Adipose tissue (tissue), 3 donors: ENCODE results near the gene WDR4. TPM values are rescaled to one million over a fixed set of nuclear protein-coding genes. Genes with fewer than 3 reads are reported as not detected.
"Not testable (repeated sequence)": the region's sequence is repeated elsewhere in the genome, so short reads cannot be mapped to it uniquely, and the experiment has no call there.

Experiments used
- H3K27ac ChIP-seq: one replicate; pipeline ENCODE4 v1.5.1; 2013; ENCODE audit warnings: low read depth, low read length
- WGBS, 3 donors: extraction: QIAGEN DNeasy Blood & Tissue Kit; methylation state at CpG; one replicate each; pipeline ENCODE4 v1.1.7; 2013; 5-methylcytosine and 5-hydroxymethylcytosine counted together
- polyA plus RNA-seq, 3 donors: library from polyadenylated mRNA; stranded (reverse); fragments of 200-250 nt; gene quantifications; one replicate each; pipeline ENCODE4 v1.2.3, GENCODE V29; 2013
- donor health status: healthy with polysubstance abuse.
- donor health status: Bipolar disorder and iron deficiency.
- donor health status: healthy.

The WDR4 gene, protein sequence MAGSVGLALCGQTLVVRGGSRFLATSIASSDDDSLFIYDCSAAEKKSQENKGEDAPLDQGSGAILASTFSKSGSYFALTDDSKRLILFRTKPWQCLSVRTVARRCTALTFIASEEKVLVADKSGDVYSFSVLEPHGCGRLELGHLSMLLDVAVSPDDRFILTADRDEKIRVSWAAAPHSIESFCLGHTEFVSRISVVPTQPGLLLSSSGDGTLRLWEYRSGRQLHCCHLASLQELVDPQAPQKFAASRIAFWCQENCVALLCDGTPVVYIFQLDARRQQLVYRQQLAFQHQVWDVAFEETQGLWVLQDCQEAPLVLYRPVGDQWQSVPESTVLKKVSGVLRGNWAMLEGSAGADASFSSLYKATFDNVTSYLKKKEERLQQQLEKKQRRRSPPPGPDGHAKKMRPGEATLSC
- 10 to 100 TPM in 1 of 3 donors, 1 to 10 TPM in 2; 7.9 to 15.7 (median 9.1) TPM for polyA plus RNA-seq

DNA sequence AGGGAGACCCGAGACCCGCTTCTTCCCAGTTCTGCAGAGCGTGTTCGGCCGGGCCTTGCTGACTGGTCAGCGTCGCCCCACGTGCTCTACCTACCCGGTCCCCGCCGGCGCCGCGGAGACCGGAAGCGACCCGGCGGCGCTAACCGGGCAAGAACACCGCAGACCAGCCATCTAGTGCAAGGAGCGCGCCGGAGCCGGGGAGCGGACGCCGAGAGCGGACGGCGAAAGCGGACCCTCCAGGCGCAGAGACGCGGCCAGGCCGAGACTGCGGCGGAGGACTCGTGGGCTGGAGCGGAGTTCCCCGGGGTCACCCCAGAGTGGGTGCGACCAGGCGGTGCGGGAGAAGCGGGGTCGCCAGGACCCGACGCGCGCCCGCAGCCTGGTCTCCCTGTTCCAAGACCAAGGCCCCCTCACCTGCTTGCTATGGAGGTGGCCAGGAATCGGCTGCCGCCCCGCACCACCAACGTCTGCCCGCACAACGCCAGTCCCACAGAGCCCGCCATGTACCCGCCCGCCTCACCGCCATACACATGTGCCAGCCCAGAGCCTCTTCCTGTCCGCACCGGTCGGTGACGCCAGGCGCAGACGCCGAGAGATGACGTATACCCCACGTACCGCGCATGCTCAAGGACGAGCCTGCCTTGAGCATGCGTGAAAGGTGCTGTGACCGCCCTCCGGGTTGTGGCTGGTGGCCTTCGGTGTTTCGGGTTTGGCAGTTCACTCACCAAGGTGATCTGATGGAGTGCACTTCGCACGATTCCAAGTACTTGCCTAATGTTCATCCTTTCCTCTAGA, at the start of gene WDR4:
TSS of gene WDR4 (minus strand) at position 547 of the 795 bp plus-strand sequence. CDS start at position 503, 44 bp downstream.
- 0% methylated on average over 75 to 80 of the region's 80 CpGs for WGBS, 3 donors
- peak within 1 kb of the TSS; percentile 23 for H3K27ac ChIP-seq

GRCh38 chr21:42927474-42928200, 48.3 kb upstream of the WDR4 start:
- WGBS, 3 donors: 95% methylated on average over 23 of the region's 23 CpGs
- not testable (repeated sequence) for H3K27ac ChIP-seq

DNA sequence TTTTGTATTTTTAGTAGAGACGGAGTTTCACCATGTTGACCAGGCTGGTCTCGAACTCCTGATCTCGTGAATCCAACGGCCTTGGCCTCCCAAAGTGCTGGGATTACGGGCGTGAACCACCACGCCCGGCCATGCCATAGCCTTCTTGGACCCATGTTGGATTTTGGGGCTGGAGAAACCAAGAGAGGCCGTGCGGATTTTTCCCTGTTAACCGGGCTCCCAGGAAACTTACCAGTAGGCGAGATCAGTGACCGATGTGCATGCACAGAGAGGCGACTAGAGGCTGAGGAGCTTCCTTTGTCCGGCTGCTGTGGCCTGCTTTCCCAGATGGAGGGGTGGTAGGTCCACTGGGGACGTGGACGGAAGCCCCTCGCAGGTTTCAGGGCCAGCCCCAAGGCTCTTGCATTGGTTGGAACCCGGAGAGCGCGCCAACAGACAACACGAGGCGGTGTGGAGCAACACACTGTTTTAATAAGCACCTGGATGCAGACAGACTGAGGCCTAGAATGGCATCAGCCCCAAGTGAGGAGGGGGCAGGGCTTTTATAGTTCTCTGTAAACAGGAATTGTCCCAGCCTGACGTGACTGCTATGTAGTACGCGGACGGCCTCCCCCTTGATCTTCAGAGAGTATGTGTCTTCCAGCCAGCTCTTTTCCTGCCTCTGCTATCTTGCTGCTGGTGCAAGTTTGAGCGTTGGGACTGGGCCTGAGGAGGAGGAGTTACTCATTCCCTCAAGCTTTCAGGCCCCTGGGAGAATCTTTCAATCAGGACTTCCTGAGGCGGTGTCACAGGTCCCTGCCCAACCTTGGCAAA, 46.0 kb upstream of the WDR4 start, which contains the start of gene ERVH48-1:
TSS of gene ERVH48-1 (minus strand) at position 517 of the 813 bp plus-strand sequence. CDS start 6,624 bp downstream, outside the sequence.
- H3K27ac ChIP-seq: no peak within 1 kb of the TSS
- 89 to 91% (median 91%) methylated on average over 29 of the region's 29 CpGs for WGBS, 3 donors

GRCh38 chr21:42924433-42924751, 45.1 kb upstream of the WDR4 start:
- 84 to 91% (median 86%) methylated on average over 6 of the region's 6 CpGs for WGBS, 3 donors
- no peak overlapping the region for H3K27ac ChIP-seq

DNA sequence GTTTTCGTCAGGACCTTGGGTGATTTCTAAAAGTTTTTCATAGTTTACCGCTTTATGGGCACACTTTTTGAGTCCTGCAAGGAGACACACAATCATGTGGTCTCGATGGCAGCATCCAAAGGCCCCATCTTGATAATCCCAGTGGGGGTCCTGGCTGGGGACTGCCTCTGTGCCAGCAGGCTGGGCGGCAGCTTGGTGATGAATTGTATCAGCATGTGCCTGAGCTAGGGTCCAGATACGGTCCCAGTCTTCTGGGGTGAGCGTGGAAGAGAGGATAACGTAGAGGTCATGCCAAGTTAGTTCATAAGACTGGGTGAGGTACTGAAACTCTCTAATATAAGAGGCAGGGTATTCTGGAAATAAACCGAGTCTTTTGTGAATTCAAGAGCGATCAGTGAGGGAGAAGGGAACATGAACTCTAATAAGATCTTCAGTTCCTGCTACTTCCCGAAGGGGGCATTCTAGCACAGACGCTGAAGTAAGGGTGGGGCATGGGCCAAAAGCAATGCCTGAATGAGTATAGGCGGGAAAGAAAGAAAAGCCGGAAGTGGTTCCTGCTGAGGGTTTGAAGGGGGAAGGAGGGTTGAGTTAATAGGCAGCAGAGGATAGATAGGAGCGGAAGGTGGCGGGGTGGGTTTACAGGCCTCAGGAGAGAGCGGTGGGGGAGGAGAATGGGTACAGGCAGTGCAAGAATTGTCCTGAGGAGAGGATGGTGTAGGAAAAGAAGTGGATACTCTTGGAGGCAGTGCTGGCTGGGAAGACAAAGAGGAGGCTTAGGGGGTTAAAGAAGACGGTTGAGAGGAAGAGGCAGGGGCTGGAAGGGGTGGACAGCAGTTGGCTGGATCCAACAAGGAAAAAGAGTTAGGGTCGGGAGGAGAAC, 44.5 kb upstream of the WDR4 start:
- 21 to 25% (median 24%) methylated on average over 18 of the region's 18 CpGs for WGBS, 3 donors

DNA sequence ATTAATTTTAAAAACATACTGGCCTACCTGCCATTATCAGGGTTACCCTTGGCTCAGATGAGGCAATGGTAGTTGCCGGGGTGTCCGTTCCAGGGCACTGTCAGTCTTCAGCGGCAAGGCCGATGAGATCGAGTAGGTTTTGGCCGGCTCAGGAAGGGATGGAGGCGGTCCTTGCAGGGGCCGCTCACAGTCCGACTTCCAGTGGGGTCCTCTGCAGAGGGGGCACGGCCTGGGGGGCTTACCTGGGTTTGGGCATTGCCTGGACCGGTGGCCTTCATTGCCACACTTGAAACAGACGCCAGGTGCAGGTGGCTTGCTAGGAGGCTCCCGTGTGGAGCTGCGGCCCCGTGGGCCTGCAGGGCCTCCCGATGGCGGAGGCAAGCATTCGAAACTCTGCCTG, 43.6 kb upstream of the WDR4 start:
- no peak overlapping the region for H3K27ac ChIP-seq
- WGBS, 3 donors: 85 to 91% (median 89%) methylated on average over 18 of the region's 18 CpGs

More for the DNA sequence above, 44.5 kb upstream of the WDR4 start:
- H3K27ac ChIP-seq: no peak overlapping the region

DNA sequence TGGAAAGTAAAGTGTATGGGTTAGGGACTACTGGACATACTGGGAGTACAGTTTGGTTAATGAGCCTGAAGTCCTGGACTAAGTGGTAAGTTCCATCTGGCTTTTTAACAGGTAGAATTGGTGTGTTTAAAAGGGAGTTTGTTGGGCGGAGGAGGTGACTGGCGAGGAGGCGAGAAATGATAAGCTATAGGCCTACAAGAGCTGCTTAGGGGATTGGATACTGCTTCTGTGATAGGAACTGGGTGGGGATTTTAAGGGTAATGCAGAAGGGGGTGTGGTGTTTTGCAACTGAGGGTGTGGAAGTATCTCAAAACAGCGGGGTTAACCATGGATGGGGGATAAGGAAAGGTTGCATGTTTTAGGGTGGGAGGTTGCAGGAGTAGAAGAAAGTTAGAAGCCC, 42.6 kb upstream of the WDR4 start:
- 83 to 86% (median 85%) methylated on average over 4 of the region's 4 CpGs for WGBS, 3 donors
- H3K27ac ChIP-seq: no peak overlapping the region

- WGBS, 3 donors: 94 to 97% (median 96%) methylated on average over 6 of the region's 6 CpGs
- H3K27ac ChIP-seq: no peak overlapping the region
These were observed 39.0 kb upstream of the WDR4 start for GRCh38 chr21:42918291-42918690.

DNA sequence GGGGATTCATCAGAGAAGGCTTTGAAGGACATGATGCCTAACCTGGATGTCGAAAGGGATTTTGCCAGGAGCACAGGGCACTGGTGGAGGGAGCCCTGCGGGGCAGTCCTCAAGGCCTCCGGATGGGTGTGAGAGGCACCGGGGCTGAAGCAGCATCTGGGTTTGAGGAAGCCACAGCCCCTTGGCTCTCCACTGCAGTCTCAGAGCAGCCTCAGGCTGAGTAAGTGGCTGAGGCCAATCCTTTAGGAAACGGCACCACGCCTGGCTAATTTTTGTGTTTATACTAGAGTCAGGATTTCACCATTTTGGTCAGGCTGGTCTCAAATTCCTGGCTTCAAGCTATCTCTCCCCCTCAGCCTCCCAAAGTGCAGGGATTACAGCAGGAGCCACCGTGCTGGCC, 34.1 kb upstream of the WDR4 start:
- WGBS, 3 donors: 69 to 83% (median 78%) methylated on average over 7 of the region's 7 CpGs

DNA sequence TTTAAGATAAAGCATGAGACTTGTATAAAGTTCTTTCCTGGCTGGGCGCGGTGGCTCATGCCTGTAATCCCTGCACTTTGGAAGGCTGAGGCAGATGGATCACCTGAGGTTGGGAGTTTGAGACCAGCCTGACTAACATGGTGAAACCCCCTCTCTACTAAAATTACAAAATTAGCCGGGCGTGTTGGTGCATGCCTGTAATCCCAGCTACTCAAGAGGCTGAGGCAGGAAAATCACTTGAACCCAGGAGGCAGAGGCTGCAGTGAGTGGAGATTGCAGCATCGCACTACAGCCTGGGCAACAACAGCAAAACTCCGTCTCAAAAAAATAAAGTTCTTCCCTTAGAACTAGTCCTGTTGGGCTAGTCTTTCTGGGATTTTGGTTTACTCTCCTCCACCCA, 32.6 kb upstream of the WDR4 start:
- WGBS, 3 donors: 91 to 97% (median 96%) methylated on average over 6 of the region's 6 CpGs
- H3K27ac ChIP-seq: not testable (repeated sequence)

More for the DNA sequence above, 34.1 kb upstream of the WDR4 start:
- H3K27ac ChIP-seq: no peak overlapping the region

DNA sequence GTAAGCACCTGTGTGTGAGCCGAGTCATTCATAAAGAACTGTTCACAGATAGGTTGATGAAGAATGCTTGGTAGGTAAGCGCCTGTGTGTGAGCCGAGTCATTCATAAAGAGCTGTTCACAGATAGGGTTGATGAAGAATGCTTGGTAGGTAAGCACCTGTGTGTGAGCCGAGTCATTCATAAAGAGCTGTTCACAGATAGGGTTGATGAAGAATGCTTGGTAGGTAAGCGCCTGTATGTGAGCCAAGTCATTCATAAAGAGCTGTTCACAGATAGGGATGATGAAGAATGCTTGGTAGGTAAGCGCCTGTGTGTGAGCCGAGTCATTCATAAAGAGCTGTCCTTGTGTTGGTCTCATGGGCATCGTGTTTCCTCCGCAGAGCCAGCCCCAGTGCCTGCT, 29.1 kb upstream of the WDR4 start:
- not testable (repeated sequence) for H3K27ac ChIP-seq
- 90 to 96% (median 94%) methylated on average over 9 of the region's 9 CpGs for WGBS, 3 donors

GRCh38 chr21:42906233-42906632, 26.9 kb upstream of the WDR4 start:
- WGBS, 3 donors: 96 to 97% (median 96%) methylated on average over 16 of the region's 16 CpGs
- no peak overlapping the region for H3K27ac ChIP-seq

- no peak overlapping the region for H3K27ac ChIP-seq
- WGBS, 3 donors: 95 to 99% (median 96%) methylated on average over 8 of the region's 8 CpGs
These were observed 25.9 kb upstream of the WDR4 start for GRCh38 chr21:42905195-42905594.

DNA sequence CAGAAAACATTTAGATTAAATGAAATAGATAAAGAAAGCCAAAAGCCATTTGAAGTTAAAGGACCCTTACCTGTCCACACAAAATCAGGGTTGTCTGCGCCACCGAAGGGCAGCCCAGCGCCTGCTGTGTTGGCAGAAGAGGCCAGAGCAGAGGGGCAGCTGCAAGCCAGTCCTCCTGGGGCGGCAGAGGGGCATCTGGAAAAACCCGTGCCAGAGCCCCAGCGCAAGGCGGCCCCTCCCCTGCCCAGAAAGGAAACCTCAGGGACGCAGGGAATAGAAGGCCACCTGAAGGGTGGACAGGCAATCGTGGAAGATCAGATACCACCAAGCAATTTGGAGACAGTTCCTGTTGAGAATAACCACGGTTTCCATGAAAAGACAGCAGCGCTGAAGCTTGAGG, 24.5 kb upstream of the WDR4 start:
- no peak overlapping the region for H3K27ac ChIP-seq
- WGBS, 3 donors: 94 to 99% (median 97%) methylated on average over 11 of the region's 11 CpGs

DNA sequence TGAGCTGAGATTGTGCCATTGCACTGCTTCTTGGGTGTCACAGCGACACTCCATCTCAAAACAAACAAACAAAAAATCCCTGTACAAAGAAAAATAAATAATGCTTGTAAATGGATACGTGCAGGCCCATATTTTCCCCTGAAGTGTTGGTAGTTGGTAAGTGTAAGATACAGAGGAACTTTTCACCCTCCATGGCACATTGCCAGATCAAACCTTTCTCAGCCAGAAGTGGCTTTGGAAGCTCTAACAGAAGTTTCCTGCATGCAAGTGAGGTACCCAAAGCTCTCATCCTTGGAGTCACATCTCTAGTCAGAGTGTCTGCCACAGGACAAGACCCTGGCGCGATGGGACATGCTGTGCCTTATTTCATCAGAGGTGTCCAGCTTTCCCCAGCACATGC, 21.1 kb upstream of the WDR4 start:
- WGBS, 3 donors: 77 to 90% (median 85%) methylated on average over 4 of the region's 4 CpGs
- no peak overlapping the region for H3K27ac ChIP-seq

DNA sequence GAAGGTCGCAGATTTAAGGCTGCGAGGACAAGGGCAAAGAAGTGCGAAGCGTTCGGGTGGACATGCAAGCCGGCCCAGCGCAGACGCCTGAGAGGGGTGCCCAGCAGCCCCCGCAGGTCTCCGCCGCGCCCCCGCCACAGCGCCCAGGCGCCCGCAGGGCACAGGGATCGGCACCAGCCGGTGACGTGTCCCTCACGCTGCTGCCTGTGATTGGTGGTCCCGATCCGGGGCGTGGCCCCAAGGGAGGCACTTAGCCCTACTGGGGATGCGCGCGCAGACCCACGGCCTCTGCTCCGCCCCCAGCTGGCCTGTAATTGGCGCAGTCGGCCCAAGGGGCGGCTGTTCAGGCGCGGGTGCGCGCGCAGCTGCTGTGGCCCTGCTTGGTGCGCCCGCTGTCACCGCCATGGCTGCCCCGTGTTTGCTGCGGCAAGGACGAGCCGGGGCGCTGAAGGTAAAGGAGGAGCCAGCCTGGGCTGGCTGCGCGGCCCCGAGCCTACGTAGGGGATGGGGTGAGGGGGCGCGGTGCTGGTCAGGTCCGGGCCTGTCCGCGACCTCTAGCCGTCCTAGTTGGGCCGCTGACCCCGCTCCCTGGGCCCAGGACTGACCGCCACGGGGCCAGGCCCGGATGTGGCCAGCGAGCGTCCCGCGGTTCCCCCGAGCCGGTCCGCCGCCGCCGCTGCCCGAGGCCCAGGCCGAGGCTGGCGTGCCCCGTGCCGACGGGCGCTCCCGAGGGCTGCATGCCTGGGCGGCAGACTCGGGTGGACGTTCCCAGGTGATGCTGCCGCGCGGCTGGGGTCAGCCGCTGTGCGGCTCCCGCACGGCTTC, 13.8 kb upstream of the WDR4 start, which contains the start of gene NDUFV3:
TSS of gene NDUFV3 (plus strand) at position 379 of the 825 bp plus-strand sequence. CDS start at position 404, 25 bp downstream.
- peak within 1 kb of the TSS; percentile 95 for H3K27ac ChIP-seq
- 0 to 1% (median 0%) methylated on average over 67 to 87 of the region's 87 CpGs for WGBS, 3 donors
